K562 (cell line): Measurements from ENCODE around the gene SHISAL2A. TPM values are rescaled to one million over a fixed set of nuclear protein-coding genes. Genes with fewer than 3 reads are reported as not detected.

Experiments used
- ASH1L ChIP-seq: fragments of 450-650 bp; IDR thresholded peaks from 2 replicates; pipeline ENCODE4 v1.6.1; 2018; ENCODE audit warnings: borderline replicate concordance, mild to moderate bottlenecking, low read depth; ENCODE audit not compliant: partially characterized antibody
- BDP1 ChIP-seq: IDR thresholded peaks from 3 replicates; pipeline ENCODE4 v1.6.1; 2011; ENCODE audit not compliant: insufficient read length, insufficient read depth
- CUX1 ChIP-seq: fragments of 200-800 bp; sonication (Bioruptor generic); IDR thresholded peaks from 2 replicates; pipeline ENCODE4 v1.6.1; 2016; ENCODE audit warnings: missing genetic modification characterization, missing compliant biosample characterization
- IFI16 ChIP-seq: fragments of 250-450 bp; sonication (Bioruptor Pico); IDR thresholded peaks from 2 replicates; pipeline ENCODE4 v2.1.2; 2022; ENCODE audit warnings: mild to moderate bottlenecking, inconsistent platforms
- KDM1A ChIP-seq, 2 experiments: fragments of 450-650 bp; IDR thresholded peaks; 2 replicates each; pipeline ENCODE4 v1.6.1; 2016; ENCODE audit warnings: mild to moderate bottlenecking in 2 of 2
- MAFF ChIP-seq: IDR thresholded peaks from 2 replicates; pipeline ENCODE4 v1.6.1; 2012; ENCODE audit warnings: low read length, improper control_type of control experiment
- MTA3 ChIP-seq: fragments of 450-650 bp; formaldehyde crosslinking; IDR thresholded peaks from 2 replicates; pipeline ENCODE4 v1.6.1; 2017; ENCODE audit warnings: mild to moderate bottlenecking, borderline replicate concordance
- NFIX ChIP-seq: fragments of 250-450 bp; sonication (Bioruptor Pico); IDR thresholded peaks from 2 replicates; pipeline ENCODE4 v1.4.0; 2020; ENCODE audit warnings: low read depth, mild to moderate bottlenecking, moderate library complexity
- PRPF4 ChIP-seq: fragments of 200-400 bp; formaldehyde crosslinking; IDR thresholded peaks from one replicate; pipeline ENCODE4 v1.6.1; 2017; ENCODE audit warnings: low read length, low read depth, mild to moderate bottlenecking; ENCODE audit not compliant: insufficient read depth, poor library complexity, severe bottlenecking
- SRF ChIP-seq, 2 experiments: fragments of 250-450, 450-650 bp in 1 of 2; sonication (Bioruptor Pico) in 1 of 2; sonication (generic) in 1 of 2; formaldehyde crosslinking; IDR thresholded peaks; 2 replicates each; pipeline versions ENCODE4 v1.5.0 to v1.5.1; 2020 to 2022; ENCODE audit warnings: mild to moderate bottlenecking in 1 of 2, missing genetic modification reagents in 1 of 2
- TOE1 ChIP-seq, 2 experiments: fragments of 450-650 bp in 1 of 2; sonication (generic) in 1 of 2; formaldehyde crosslinking in 1 of 2; IDR thresholded peaks; 2 replicates each; pipeline versions ENCODE4 v1.7.1 to v1.8.0; 2016 to 2022; ENCODE audit warnings: borderline replicate concordance in 2 of 2, mild to moderate bottlenecking in 2 of 2, antibody characterized with exemption in 1 of 2, inconsistent platforms in 1 of 2, low read depth in 1 of 2, missing genetic modification reagents in 1 of 2, moderate library complexity in 1 of 2
- ZNF12 ChIP-seq: sonication (generic); formaldehyde crosslinking; IDR thresholded peaks from 2 replicates; pipeline ENCODE4 v1.4.0; 2020; ENCODE audit warnings: mild to moderate bottlenecking, missing genetic modification reagents
- ZNF311 ChIP-seq: fragments of 250-450 bp; sonication (Bioruptor Pico); IDR thresholded peaks from 2 replicates; pipeline ENCODE4 v1.4.0; 2020; ENCODE audit warnings: mild to moderate bottlenecking, moderate library complexity
- ZNF324 ChIP-seq: fragments of 250-450 bp; sonication (Bioruptor Pico); IDR thresholded peaks from 2 replicates; pipeline ENCODE4 v1.4.0; 2020; ENCODE audit warnings: mild to moderate bottlenecking
- polyA plus RNA-seq, 8 experiments: library from polyadenylated mRNA; depleted of rRNA in 4 of 8; stranded (reverse) in 5 of 8; unstranded in 3 of 8; fragments of >200 nt; fragmentation: Nextera tagmentation in 2 of 8; fragmentation: Illumina TruSeq in 1 of 8; extraction: Ambion mirVana in 2 of 8; extraction: Trizol in 1 of 8; gene quantifications; 2 replicates each; pipeline versions ENCODE4 v1.2.1 to v1.2.3, GENCODE V29; 2011 to 2014; ENCODE audit warnings: inconsistent platforms in 1 of 8, missing spikeins in 1 of 8
- total RNA-seq, 7 experiments: library from RNA; depleted of rRNA in 6 of 7; stranded (reverse); fragments of >200 nt in 6 of 7; fragmentation: Illumina TruSeq in 2 of 7; extraction: Trizol in 2 of 7; gene quantifications; 2 replicates each; pipeline versions ENCODE4 v1.2.1 to v1.2.3, GENCODE V29; 2011 to 2021; ENCODE audit warnings: low replicate concordance in 1 of 7
- TF ChIP-seq, protein P1 (sequence below), 2 experiments: fragments of 250-450 bp in 1 of 2; fragments of 450-650 bp in 1 of 2; sonication (Bioruptor Pico) in 1 of 2; IDR thresholded peaks; 2 replicates each; pipeline versions ENCODE4 v1.6.1 to v1.8.0; 2016 to 2021; ENCODE audit warnings: mild to moderate bottlenecking in 2 of 2, moderate library complexity in 2 of 2, missing compliant biosample characterization in 1 of 2, missing genetic modification characterization in 1 of 2
- TF ChIP-seq, protein P2 (sequence below): fragments of 450-650 bp; IDR thresholded peaks from 2 replicates; pipeline ENCODE4 v1.6.1; 2016; ENCODE audit warnings: antibody characterized with exemption
- TF ChIP-seq, protein P3 (sequence below): sonication (generic); formaldehyde crosslinking; IDR thresholded peaks from 2 replicates; pipeline ENCODE4 v1.8.1; 2022; ENCODE audit warnings: missing genetic modification reagents

The SHISAL2A gene
- total and polyA plus RNA-seq, 9 of the 15 experiments (the other 6 are each of a cell fraction or from before 2014, with no cell fraction given), result 0.11 TPM; not detected in 8

GRCh38 chr1:52702886-52703787, 70.2 kb downstream of the SHISAL2A start (continued):
- TF ChIP-seq ZNF12, result peak; percentile 81
- TF ChIP-seq IFI16 (CRISPR knock-in tag), result no peak
- no peak for TF ChIP-seq BDP1
- TF ChIP-seq, protein P1, sequence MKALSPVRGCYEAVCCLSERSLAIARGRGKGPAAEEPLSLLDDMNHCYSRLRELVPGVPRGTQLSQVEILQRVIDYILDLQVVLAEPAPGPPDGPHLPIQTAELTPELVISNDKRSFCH (CRISPR knock-in tag; IDR thresholded peaks at IDR 0.05), result no peak
- TF ChIP-seq, protein P1 (tag; IDR thresholded peaks at IDR 0.05), result peak; percentile 82
- TF ChIP-seq SRF (CRISPR knock-in tag; IDR thresholded peaks at IDR 0.05), result 0 out of 4 replicates have a peak, but pooled peaks of 1 of the 2 experiments have one; percentile 11
- no peak for TF ChIP-seq ZNF324
- TF ChIP-seq KDM1A (IDR thresholded peaks at IDR 0.05), result no peak
- TF ChIP-seq ZNF311 (CRISPR knock-in tag), result no peak
- no peak for TF ChIP-seq NFIX (CRISPR knock-in tag)
- TF ChIP-seq, protein P2, sequence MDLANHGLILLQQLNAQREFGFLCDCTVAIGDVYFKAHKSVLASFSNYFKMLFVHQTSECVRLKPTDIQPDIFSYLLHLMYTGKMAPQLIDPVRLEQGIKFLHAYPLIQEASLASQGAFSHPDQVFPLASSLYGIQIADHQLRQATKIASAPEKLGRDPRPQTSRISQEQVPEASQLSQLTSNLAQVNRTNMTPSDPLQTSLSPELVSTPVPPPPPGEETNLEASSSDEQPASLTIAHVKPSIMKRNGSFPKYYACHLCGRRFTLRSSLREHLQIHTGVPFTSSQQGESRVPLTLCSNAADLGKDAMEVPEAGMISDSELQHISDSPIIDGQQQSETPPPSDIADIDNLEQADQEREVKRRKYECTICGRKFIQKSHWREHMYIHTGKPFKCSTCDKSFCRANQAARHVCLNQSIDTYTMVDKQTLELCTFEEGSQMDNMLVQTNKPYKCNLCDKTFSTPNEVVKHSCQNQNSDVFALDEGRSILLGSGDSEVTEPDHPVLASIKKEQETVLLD, result no peak; the same call in 1 of the 2 replicates
- TF ChIP-seq PRPF4, result no peak
- TF ChIP-seq TOE1 (IDR thresholded peaks at IDR 0.05; ENCODE audit: borderline replicate concordance), result peak; percentile 95
- TF ChIP-seq TOE1 (CRISPR knock-in tag; IDR thresholded peaks at IDR 0.05; ENCODE audit: borderline replicate concordance, low read depth), result peak; percentile 88; the same call in 1 of the 2 replicates
- TF ChIP-seq, protein P3, sequence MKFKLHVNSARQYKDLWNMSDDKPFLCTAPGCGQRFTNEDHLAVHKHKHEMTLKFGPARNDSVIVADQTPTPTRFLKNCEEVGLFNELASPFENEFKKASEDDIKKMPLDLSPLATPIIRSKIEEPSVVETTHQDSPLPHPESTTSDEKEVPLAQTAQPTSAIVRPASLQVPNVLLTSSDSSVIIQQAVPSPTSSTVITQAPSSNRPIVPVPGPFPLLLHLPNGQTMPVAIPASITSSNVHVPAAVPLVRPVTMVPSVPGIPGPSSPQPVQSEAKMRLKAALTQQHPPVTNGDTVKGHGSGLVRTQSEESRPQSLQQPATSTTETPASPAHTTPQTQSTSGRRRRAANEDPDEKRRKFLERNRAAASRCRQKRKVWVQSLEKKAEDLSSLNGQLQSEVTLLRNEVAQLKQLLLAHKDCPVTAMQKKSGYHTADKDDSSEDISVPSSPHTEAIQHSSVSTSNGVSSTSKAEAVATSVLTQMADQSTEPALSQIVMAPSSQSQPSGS (CRISPR knock-in tag), result peak; percentile 88; the same call in 1 of the 2 replicates
- peak; percentile 71 for TF ChIP-seq ASH1L
- TF ChIP-seq MTA3, result peak; percentile 80; the same call in 1 of the 2 replicates
- no peak for TF ChIP-seq MAFF
- 0 out of 2 replicates have a peak, but pooled peaks have one; percentile 35 for TF ChIP-seq CUX1 (CRISPR knock-in tag)
